WTC11 (cell line): ENCODE measurements around the gene EGF. TPM values are rescaled to one million over a fixed set of nuclear protein-coding genes. Genes with fewer than 3 reads are reported as not detected.

Source experiments
- ATAC-seq: fragments of 200-7000 bp; cut with Tn5 transposase; 2 replicates; pipeline ENCODE4 v1.10.0; 2021; ENCODE audit warnings: mild to moderate bottlenecking, moderate library complexity
- CTCF ChIA-PET: fragments of 300-600 bp; sonication (Branson Sonifier 250); formaldehyde crosslinking; loops from one replicate; lab custom pipeline; 2021; ENCODE audit warnings: antibody characterized with exemption; lab: Charles Lee
- POLR2A ChIA-PET: fragments of 350-600 bp; sonication (Branson Sonifier 250); formaldehyde crosslinking; loops from one replicate; lab custom pipeline; 2021; ENCODE audit warnings: antibody characterized with exemption; lab: Charles Lee
- DNase-seq: peaks from one replicate; pipeline ENCODE4 v3.0.0; 2021; ENCODE audit warnings: low spot score
- H3K27ac Mint-ChIP-seq: 2 replicates; pipeline ENCODE4 v1.8.0; 2021; ENCODE audit warnings: mixed read lengths
- H3K27me3 Mint-ChIP-seq: 2 replicates; pipeline ENCODE4 v1.8.0; 2021; ENCODE audit warnings: low read depth, mild to moderate bottlenecking, moderate library complexity, mixed read lengths
- H3K36me3 Mint-ChIP-seq: 2 replicates; pipeline ENCODE4 v1.8.0; 2021; ENCODE audit warnings: mixed read lengths
- H3K4me1 Mint-ChIP-seq: 2 replicates; pipeline ENCODE4 v1.8.0; 2022; ENCODE audit warnings: mixed read lengths
- H3K4me3 Mint-ChIP-seq: 2 replicates; pipeline ENCODE4 v1.8.0; 2021; ENCODE audit warnings: mild to moderate bottlenecking, moderate library complexity, mixed read lengths
- H3K9me3 Mint-ChIP-seq: 2 replicates; pipeline ENCODE4 v1.8.0; 2021; ENCODE audit warnings: mixed read lengths
- ARID4B ChIP-seq: sonication (generic); formaldehyde crosslinking; IDR thresholded peaks from 2 replicates; pipeline ENCODE4 v1.8.0; 2023; ENCODE audit warnings: missing genetic modification reagents, mild to moderate bottlenecking, borderline replicate concordance
- ATF3 ChIP-seq: sonication (generic); formaldehyde crosslinking; conservative IDR thresholded peaks from 2 replicates; pipeline ENCODE4 v1.8.1; 2022; ENCODE audit warnings: mild to moderate bottlenecking, missing genetic modification reagents
- CBFB ChIP-seq: sonication (generic); formaldehyde crosslinking; IDR thresholded peaks from 2 replicates; pipeline ENCODE4 v1.8.1; 2022; ENCODE audit warnings: mild to moderate bottlenecking, low read depth, missing genetic modification reagents
- CREM ChIP-seq: sonication (generic); formaldehyde crosslinking; IDR thresholded peaks from 2 replicates; pipeline ENCODE4 v1.8.1; 2022; ENCODE audit warnings: mild to moderate bottlenecking, missing genetic modification reagents, moderate library complexity
- E2F1 ChIP-seq: sonication (generic); formaldehyde crosslinking; IDR thresholded peaks from 2 replicates; pipeline ENCODE4 v1.8.0; 2022; ENCODE audit warnings: mild to moderate bottlenecking, missing genetic modification reagents
- ESRRA ChIP-seq: sonication (generic); formaldehyde crosslinking; IDR thresholded peaks from 2 replicates; pipeline ENCODE4 v1.8.1; 2022; ENCODE audit warnings: mild to moderate bottlenecking, missing genetic modification reagents, borderline replicate concordance
- FOXJ3 ChIP-seq: sonication (generic); formaldehyde crosslinking; IDR thresholded peaks from 2 replicates; pipeline ENCODE4 v1.9.0; 2021; ENCODE audit warnings: missing genetic modification reagents, mild to moderate bottlenecking, borderline replicate concordance
- FOXP4 ChIP-seq: sonication (generic); formaldehyde crosslinking; IDR thresholded peaks from 2 replicates; pipeline ENCODE4 v1.8.0; 2022; ENCODE audit warnings: mild to moderate bottlenecking, missing genetic modification reagents
- GABPB1 ChIP-seq: sonication (generic); formaldehyde crosslinking; IDR thresholded peaks from 2 replicates; pipeline ENCODE4 v1.8.1; 2023; ENCODE audit warnings: mild to moderate bottlenecking, missing genetic modification reagents
- GRHL2 ChIP-seq: fragments of 250-450 bp; sonication (Bioruptor Pico); IDR thresholded peaks from 2 replicates; pipeline ENCODE4 v1.8.0; 2022; ENCODE audit warnings: mild to moderate bottlenecking, moderate library complexity; ENCODE audit not compliant: insufficient replicate concordance, severe bottlenecking
- JUN ChIP-seq: sonication (generic); formaldehyde crosslinking; IDR thresholded peaks from 2 replicates; pipeline ENCODE4 v1.8.0; 2023; ENCODE audit warnings: mild to moderate bottlenecking, missing genetic modification reagents
- NFE2L1 ChIP-seq: sonication (generic); formaldehyde crosslinking; IDR thresholded peaks from 2 replicates; pipeline ENCODE4 v1.8.1; 2023; ENCODE audit warnings: missing genetic modification reagents
- NR2C2 ChIP-seq: sonication (generic); formaldehyde crosslinking; IDR thresholded peaks from 2 replicates; pipeline ENCODE4 v1.8.0; 2022; ENCODE audit warnings: mild to moderate bottlenecking, missing genetic modification reagents
- RELA ChIP-seq: sonication (generic); formaldehyde crosslinking; IDR thresholded peaks from 2 replicates; pipeline ENCODE4 v1.8.1; 2022; ENCODE audit warnings: missing genetic modification reagents, mild to moderate bottlenecking, borderline replicate concordance
- SOX15 ChIP-seq: fragments of 250-450 bp; sonication (Bioruptor Pico); IDR thresholded peaks from 2 replicates; pipeline ENCODE4 v1.9.0; 2021; ENCODE audit warnings: mild to moderate bottlenecking
- STAT6 ChIP-seq: sonication (generic); formaldehyde crosslinking; conservative IDR thresholded peaks from 2 replicates; pipeline ENCODE4 v1.8.1; 2023; ENCODE audit warnings: mild to moderate bottlenecking, low read depth, missing genetic modification reagents, moderate library complexity
- ZBTB21 ChIP-seq: sonication (generic); formaldehyde crosslinking; IDR thresholded peaks from 2 replicates; pipeline ENCODE4 v1.8.1; 2023; ENCODE audit warnings: mild to moderate bottlenecking, missing genetic modification reagents, borderline replicate concordance
- ZNF121 ChIP-seq: sonication (generic); formaldehyde crosslinking; IDR thresholded peaks from 2 replicates; pipeline ENCODE4 v1.8.0; 2023; ENCODE audit warnings: missing genetic modification reagents
- ZNF232 ChIP-seq: sonication (generic); formaldehyde crosslinking; IDR thresholded peaks from 2 replicates; pipeline ENCODE4 v1.8.0; 2022; ENCODE audit warnings: mild to moderate bottlenecking, missing genetic modification reagents
- ZNF281 ChIP-seq: sonication (generic); formaldehyde crosslinking; IDR thresholded peaks from 2 replicates; pipeline ENCODE4 v1.8.0; 2023; ENCODE audit warnings: mild to moderate bottlenecking, missing genetic modification reagents
- total RNA-seq: library from RNA; stranded (reverse); gene quantifications from 3 replicates; pipeline ENCODE4 v1.2.3, GENCODE V29; 2021
- TF ChIP-seq, protein P1 (sequence below): fragments of 250-450 bp; sonication (Bioruptor Pico); IDR thresholded peaks from 2 replicates; pipeline ENCODE4 v2.1.2; 2022; ENCODE audit warnings: mild to moderate bottlenecking, moderate library complexity

Gene EGF
- total RNA-seq, 1 experiment from 2014 or later: 2.5 TPM

DNA sequence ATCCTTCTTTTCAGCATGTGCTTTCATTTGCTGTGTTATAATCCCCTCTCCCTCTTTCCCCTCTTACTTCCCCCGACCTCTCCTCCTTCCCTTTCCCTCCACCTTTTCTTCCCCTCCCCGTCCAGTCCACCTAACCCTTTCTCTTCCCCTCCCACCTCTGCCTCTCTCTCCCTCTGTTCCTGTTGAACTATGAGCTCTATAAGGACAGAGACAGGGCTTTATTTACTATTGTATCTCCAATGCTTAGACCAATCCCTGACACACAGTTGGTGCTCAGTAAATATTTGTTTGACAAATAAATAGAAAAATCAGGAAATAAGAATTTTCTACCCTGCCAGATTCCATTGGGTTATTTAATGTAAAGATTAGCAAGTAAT is 60.8 kb downstream of the EGF start:
- peak; percentile 82 for ATAC-seq
- CTCF ChIA-PET: interaction anchor here (0.7 kb wide), 1 partner anchor 469 kb away, joined by 3 read pairs; no protein-coding TSS in a partner anchor
- Mint-ChIP-seq H3K4me3 (peak overlapping the region; percentile 48), H3K27ac (no peak overlapping the region), H3K27me3 (no peaks in the 10 kb centered on the region), H3K9me3 (no peaks in the 10 kb centered on the region), H3K4me1 (peaks cover 20% of the 10 kb centered on the region), H3K36me3 (no peaks in the 10 kb centered on the region)
- no peak for DNase-seq
- POLR2A ChIA-PET: interaction anchor here (0.6 kb wide), 1 partner anchor 64 kb away, joined by 3 read pairs; no protein-coding TSS in a partner anchor
- no peak for TF ChIP-seq ZNF281 (CRISPR knock-in tag)
- no peak for TF ChIP-seq CREM
- TF ChIP-seq RELA (CRISPR knock-in tag): no peak
- no peak for TF ChIP-seq GABPB1 (CRISPR knock-in tag)
- no peak for TF ChIP-seq JUN
- no peak for TF ChIP-seq ARID4B
- no peak for TF ChIP-seq GRHL2 (CRISPR knock-in tag)
- no peak for TF ChIP-seq FOXJ3
- no peak for TF ChIP-seq STAT6 (CRISPR knock-in tag)
- TF ChIP-seq CBFB: no peak
- TF ChIP-seq NFE2L1 (CRISPR knock-in tag): no peak

DNA sequence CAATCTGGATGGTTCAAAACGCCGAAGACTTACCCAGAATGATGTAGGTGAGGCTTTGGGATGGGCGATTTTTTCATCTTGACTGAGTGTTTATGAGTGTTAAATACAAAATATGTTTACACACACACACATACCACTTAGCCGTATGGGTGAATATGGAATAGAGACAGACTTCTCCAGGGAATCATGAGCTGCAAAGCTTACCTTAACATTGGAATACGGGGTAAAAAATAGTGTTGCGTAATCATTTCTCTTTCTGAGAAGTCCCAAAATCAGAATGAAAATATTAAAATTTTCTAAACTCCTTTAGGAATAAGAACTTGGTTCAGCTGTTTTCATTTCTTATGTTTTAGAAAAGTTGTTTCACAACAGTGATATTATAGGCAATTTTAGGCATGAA is 63.5 kb downstream of the EGF start:
- Mint-ChIP-seq H3K27me3 (no peaks in the 10 kb centered on the region), H3K27ac (no peak overlapping the region)
- CTCF ChIA-PET: no interaction called here

More for the DNA sequence above, 63.5 kb downstream of the EGF start:
- Mint-ChIP-seq H3K36me3 (no peaks in the 10 kb centered on the region), H3K4me3 (no peak overlapping the region), H3K9me3 (no peaks in the 10 kb centered on the region), H3K4me1 (peaks cover 36% of the 10 kb centered on the region)
- TF ChIP-seq ZNF232 (CRISPR knock-in tag) (no peak), ZBTB21 (CRISPR knock-in tag) (no peak), ATF3 (no peak), FOXP4 (CRISPR knock-in tag) (no peak), SOX15 (no peak), ZNF121 (CRISPR knock-in tag) (no peak), NR2C2 (no peak), ESRRA (CRISPR knock-in tag) (no peak), E2F1 (CRISPR knock-in tag) (no peak)
- TF ChIP-seq, protein P1, sequence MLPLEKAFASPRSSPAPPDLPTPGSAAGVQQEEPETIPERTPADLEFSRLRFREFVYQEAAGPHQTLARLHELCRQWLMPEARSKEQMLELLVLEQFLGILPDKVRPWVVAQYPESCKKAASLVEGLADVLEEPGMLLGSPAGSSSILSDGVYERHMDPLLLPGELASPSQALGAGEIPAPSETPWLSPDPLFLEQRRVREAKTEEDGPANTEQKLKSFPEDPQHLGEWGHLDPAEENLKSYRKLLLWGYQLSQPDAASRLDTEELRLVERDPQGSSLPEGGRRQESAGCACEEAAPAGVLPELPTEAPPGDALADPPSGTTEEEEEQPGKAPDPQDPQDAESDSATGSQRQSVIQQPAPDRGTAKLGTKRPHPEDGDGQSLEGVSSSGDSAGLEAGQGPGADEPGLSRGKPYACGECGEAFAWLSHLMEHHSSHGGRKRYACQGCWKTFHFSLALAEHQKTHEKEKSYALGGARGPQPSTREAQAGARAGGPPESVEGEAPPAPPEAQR (CRISPR knock-in tag): no peak
- POLR2A ChIA-PET: no interaction called here
- no peak for DNase-seq
- no peak for ATAC-seq
